IMR-90 (cell line): ENCODE measurements around the gene ITPR2. TPM values are rescaled to one million over a fixed set of nuclear protein-coding genes. Genes with fewer than 3 reads are reported as not detected.

Source experiments
- ATAC-seq: fragments of 200-7000 bp; cut with Tn5 transposase; 2 replicates; pipeline ENCODE4 v1.9.1; 2020; ENCODE audit warnings: low read depth, mild to moderate bottlenecking, moderate library complexity
- BruUV-seq: library from RNA; stranded (reverse); fragments of 400-500 nt; replicated peaks from 2 replicates; lab custom pipeline; 2021; lab: Mats Ljungman, UMichigan
- CTCF ChIA-PET: fragments of 300-600 bp; formaldehyde crosslinking; extraction: SDS; loops from one replicate; lab custom pipeline; 2021; ENCODE audit warnings: antibody characterized with exemption; lab: Yijun Ruan, JAX
- POLR2A ChIA-PET: fragments of 300-600 bp; sonication (Branson Sonifier 250); formaldehyde crosslinking; loops from one replicate; lab custom pipeline; 2022; ENCODE audit warnings: antibody characterized with exemption; ENCODE audit not compliant: unreplicated experiment; lab: Charles Lee
- DNase-seq: peaks from one replicate; pipeline ENCODE4 v3.0.0; 2013
- H2AFZ ChIP-seq: replicated peaks from 2 replicates; pipeline ENCODE3; 2013; ENCODE audit warnings: low read length, mild to moderate bottlenecking; ENCODE audit not compliant: poor library complexity
- H2AK5ac ChIP-seq: 2 replicates; pipeline ENCODE4 v1.6.1; 2013; ENCODE audit warnings: low read depth, low read length, inconsistent platforms
- H2AK9ac ChIP-seq: replicated peaks from 2 replicates; pipeline ENCODE3; 2013; ENCODE audit warnings: mild to moderate bottlenecking, low read depth, low read length, moderate library complexity; ENCODE audit not compliant: poor library complexity
- H2BK120ac ChIP-seq: 2 replicates; pipeline ENCODE4 v1.6.1; 2013; ENCODE audit warnings: low read depth, low read length, inconsistent platforms
- H2BK15ac ChIP-seq: 3 replicates; pipeline ENCODE4 v1.6.1; 2013; ENCODE audit warnings: low read depth, low read length, inconsistent platforms
- H2BK20ac ChIP-seq: 2 replicates; pipeline ENCODE4 v1.6.1; 2013; ENCODE audit warnings: low read depth, mild to moderate bottlenecking, inconsistent platforms, low read length, moderate library complexity
- H2BK5ac ChIP-seq: 2 replicates; pipeline ENCODE4 v1.6.1; 2013; ENCODE audit warnings: mild to moderate bottlenecking, low read depth, low read length, inconsistent platforms; ENCODE audit not compliant: poor library complexity, severe bottlenecking
- H3K14ac ChIP-seq: replicated peaks from 2 replicates; pipeline ENCODE4 v1.6.1; 2013; ENCODE audit warnings: low read depth, low read length, inconsistent platforms
- H3K18ac ChIP-seq: 2 replicates; pipeline ENCODE4 v1.6.1; 2013; ENCODE audit warnings: low read depth, low read length, control low read depth
- H3K23ac ChIP-seq: 2 replicates; pipeline ENCODE4 v1.6.1; 2013; ENCODE audit warnings: low read depth, low read length, inconsistent platforms
- H3K27ac ChIP-seq: 2 replicates; pipeline ENCODE4 v1.5.1; 2013; ENCODE audit warnings: mild to moderate bottlenecking, control low read depth, low read length; ENCODE audit not compliant: insufficient read depth
- H3K27me3 ChIP-seq: 2 replicates; pipeline ENCODE4 v1.6.1; 2013; ENCODE audit warnings: low read length; ENCODE audit not compliant: control insufficient read depth, insufficient read depth
- H3K36me3 ChIP-seq: 2 replicates; pipeline ENCODE4 v1.6.1; 2013; ENCODE audit warnings: low read length, mixed read lengths; ENCODE audit not compliant: control insufficient read depth, insufficient read depth
- H3K4ac ChIP-seq: 2 replicates; pipeline ENCODE4 v1.6.1; 2013; ENCODE audit warnings: low read depth, low read length, inconsistent platforms
- H3K4me1 ChIP-seq: 2 replicates; pipeline ENCODE4 v1.6.1; 2013; ENCODE audit warnings: low read length, mixed read lengths; ENCODE audit not compliant: control insufficient read depth, insufficient read depth
- H3K4me2 ChIP-seq: 2 replicates; pipeline ENCODE4 v1.6.1; 2013; ENCODE audit warnings: low read depth, mild to moderate bottlenecking, control low read depth, low read length, moderate library complexity
- H3K4me3 ChIP-seq: 2 replicates; pipeline ENCODE4 v1.5.1; 2013; ENCODE audit warnings: low read depth, mild to moderate bottlenecking, control low read depth, low read length, moderate library complexity; ENCODE audit not compliant: insufficient read depth
- H3K56ac ChIP-seq: 2 replicates; pipeline ENCODE4 v1.6.1; 2013; ENCODE audit warnings: low read length, inconsistent platforms; ENCODE audit not compliant: insufficient read depth; ENCODE audit errors: extremely low read depth
- H3K79me1 ChIP-seq, 2 experiments: 2 replicates each; pipeline ENCODE4 v1.6.1; 2013; ENCODE audit warnings: low read length in 2 of 2, inconsistent platforms in 1 of 2, low read depth in 1 of 2
- H3K9ac ChIP-seq: 2 replicates; pipeline ENCODE4 v1.6.1; 2013; ENCODE audit warnings: low read depth, low read length, control low read depth
- H3K9me1 ChIP-seq: 2 replicates; pipeline ENCODE4 v1.6.1; 2013; ENCODE audit warnings: low read length, inconsistent platforms; ENCODE audit not compliant: insufficient read depth
- H3K9me3 ChIP-seq: 2 replicates; pipeline ENCODE4 v1.6.1; 2013; ENCODE audit warnings: low read length; ENCODE audit not compliant: control insufficient read depth, insufficient read depth
- H4K20me1 ChIP-seq: 2 replicates; pipeline ENCODE4 v1.6.1; 2013; ENCODE audit warnings: low read length, inconsistent platforms; ENCODE audit not compliant: insufficient read depth
- H4K5ac ChIP-seq: 2 replicates; pipeline ENCODE4 v1.6.1; 2013; ENCODE audit warnings: mild to moderate bottlenecking, low read depth, low read length, control low read depth
- H4K8ac ChIP-seq, 2 experiments: 2 replicates each; pipeline ENCODE4 v1.6.1; 2013; ENCODE audit warnings: low read depth in 2 of 2, low read length in 2 of 2, control low read depth in 1 of 2, inconsistent platforms in 1 of 2
- H4K91ac ChIP-seq: 2 replicates; pipeline ENCODE4 v1.6.1; 2013; ENCODE audit warnings: low read depth, low read length, inconsistent platforms; ENCODE audit not compliant: insufficient read depth
- BHLHE40 ChIP-seq: fragments of 150-350 bp; IDR thresholded peaks from 2 replicates; pipeline ENCODE4 v1.6.1; 2016; ENCODE audit warnings: mild to moderate bottlenecking, low read depth, low read length
- CEBPB ChIP-seq: IDR thresholded peaks from 2 replicates; pipeline ENCODE4 v1.6.1; 2012; ENCODE audit warnings: low read depth, low read length, improper control_type of control experiment
- FOS ChIP-seq: fragments of 150-350 bp; IDR thresholded peaks from 2 replicates; pipeline ENCODE4 v1.6.1; 2016; ENCODE audit warnings: low read depth, low read length
- USF2 ChIP-seq: fragments of 150-350 bp; IDR thresholded peaks from 2 replicates; pipeline ENCODE4 v1.6.1; 2017; ENCODE audit warnings: mild to moderate bottlenecking, antibody characterized with exemption, low read length, low read depth
- WGBS, 2 experiments: methylation state at CpG; one replicate each; pipeline versions ENCODE4 v1.1.5 to v1.1.7; 2013; ENCODE audit warnings: missing lambda C conversion rate in 2 of 2; ENCODE audit not compliant: insufficient read length in 1 of 2; ENCODE audit errors: extremely low coverage in 2 of 2; 5-methylcytosine and 5-hydroxymethylcytosine counted together
- dilution Hi-C: fragments of 300-500 bp; cut with HindIII; formaldehyde crosslinking; loops from one replicate; pipeline ENCODE4 v1.14.3; 2018; ENCODE audit warnings: low sequenced_read_pairs; ENCODE audit not compliant: unreplicated experiment
- in situ Hi-C: fragments of 300-500 bp; cut with MboI; formaldehyde crosslinking; loops from 3 replicates; pipeline ENCODE4 v1.14.3; 2019; ENCODE audit warnings: low sequenced_read_pairs, inconsistent platforms, mixed read lengths
- intact Hi-C: fragments of 100-400 bp; cut with micrococcal nuclease; formaldehyde crosslinking; loops from 2 replicates; pipeline ENCODE4 v1.10.0; 2022
- polyA plus RNA-seq, 3 experiments: library from polyadenylated mRNA; depleted of rRNA; stranded (reverse); fragments of >200 nt; gene quantifications; 2 replicates each; pipeline ENCODE4 v1.2.3, GENCODE V29; 2012; ENCODE audit warnings: low replicate concordance in 1 of 3
- total RNA-seq: library from RNA; depleted of rRNA; stranded (reverse); fragments of >200 nt; gene quantifications from 2 replicates; pipeline ENCODE4 v1.2.3, GENCODE V29; 2012

The ITPR2 gene
- total and polyA plus RNA-seq, 2 of the 4 experiments (the other 2 are of a cell fraction): 1.2 to 9.0 TPM

- H4K8ac ChIP-seq: no peak overlapping the region
- no peak overlapping the region for H3K56ac ChIP-seq
- H3K4me3 ChIP-seq: no peak overlapping the region
- H2BK15ac ChIP-seq: no peak overlapping the region
- dilution Hi-C loops (no loop called here), in situ Hi-C loops (no loop called here), intact Hi-C loops (no loop called here)
- ChIA-PET CTCF (no interaction called here), POLR2A (no interaction called here)
- H2BK5ac ChIP-seq: peak overlapping the region; percentile 9
- peaks cover 3% of the 10 kb centered on the region; the same call in 1 of the 2 replicates for H3K9me1 ChIP-seq
- H4K20me1 ChIP-seq: no peaks in the 10 kb centered on the region
- H3K4ac ChIP-seq: peak overlapping the region; percentile 54; the same call in 1 of the 2 replicates
- H3K23ac ChIP-seq: no peak overlapping the region
- no peak overlapping the region for H3K18ac ChIP-seq
- H2AK9ac ChIP-seq: no peak overlapping the region
- H3K36me3 ChIP-seq: no peaks in the 10 kb centered on the region
- H3K9ac ChIP-seq: no peak overlapping the region
- no peak for TF ChIP-seq USF2
- peak; percentile 92 for TF ChIP-seq CEBPB
- peak; percentile 73 for TF ChIP-seq BHLHE40
- peak; percentile 80 for TF ChIP-seq FOS
- peaks cover 5% of the 10 kb centered on the region; the same call in 1 of the 2 replicates for H3K4me1 ChIP-seq
- BruUV-seq: no TSS peak
- DNase-seq: peak; percentile 94
- H3K4me2 ChIP-seq: no peak overlapping the region
- ATAC-seq: peak; percentile 48
- H3K9me3 ChIP-seq: no peaks in the 10 kb centered on the region
- H2BK20ac ChIP-seq: peak overlapping the region; percentile 27; the same call in 1 of the 2 replicates
- H4K5ac ChIP-seq: no peak overlapping the region
- no peak overlapping the region for H2BK120ac ChIP-seq
- H4K91ac ChIP-seq: no peak overlapping the region
- H3K79me1 ChIP-seq: no peaks in the 10 kb centered on the region
- H2AFZ ChIP-seq: no peak overlapping the region
- no peaks in the 10 kb centered on the region for H3K27me3 ChIP-seq
- 35% methylated on average over 2 of the region's 5 CpGs; no CpG with 5 or more reads in 1 of the 2 experiments for WGBS, 2 experiments
- no peak overlapping the region for H3K27ac ChIP-seq
- 0 out of 2 replicates have a peak overlapping the region, but pooled peaks have one; percentile 13 for H3K14ac ChIP-seq
- no peak overlapping the region for H2AK5ac ChIP-seq
These were observed 513.5 kb downstream of the ITPR2 start for GRCh38 chr12:26319511-26319910.
